Liver (tissue), 9 donors: ENCODE results near the gene NHERF2. TPM values are rescaled to one million over a fixed set of nuclear protein-coding genes. Genes with fewer than 3 reads are reported as not detected.

Source experiments
- DNase-seq: peaks from one replicate; pipeline ENCODE4 v3.0.0-alpha.2; 2017; ENCODE audit warnings: low spot score
- H3K27ac ChIP-seq, 2 donors: one replicate each; pipeline ENCODE4 v1.7.0; 2013; ENCODE audit warnings: inconsistent platforms in 2 of 2, low read length in 2 of 2, control low read depth in 1 of 2, low read depth in 1 of 2, mild to moderate bottlenecking in 1 of 2
- H3K27me3 ChIP-seq, 4 donors: one replicate each; pipeline versions ENCODE4 v1.6.1 to v1.7.0; 2013; ENCODE audit warnings: low read length in 3 of 4, inconsistent platforms in 1 of 4, mild to moderate bottlenecking in 1 of 4, moderate library complexity in 1 of 4; ENCODE audit not compliant: control insufficient read depth in 4 of 4, insufficient read depth in 4 of 4
- H3K36me3 ChIP-seq, 4 donors: one replicate each; pipeline versions ENCODE4 v1.6.1 to v1.7.0; 2013; ENCODE audit warnings: low read length in 3 of 4, mild to moderate bottlenecking in 3 of 4, low read depth in 1 of 4, moderate library complexity in 1 of 4; ENCODE audit not compliant: control insufficient read depth in 4 of 4, insufficient read depth in 3 of 4
- H3K4me1 ChIP-seq, 4 donors: one replicate each; pipeline versions ENCODE4 v1.6.1 to v1.7.0; 2013; ENCODE audit warnings: low read length in 3 of 4, mild to moderate bottlenecking in 3 of 4, moderate library complexity in 1 of 4; ENCODE audit not compliant: control insufficient read depth in 4 of 4, insufficient read depth in 4 of 4
- H3K4me3 ChIP-seq, 3 donors: one replicate each; pipeline versions ENCODE4 v1.6.1 to v1.7.0; 2013; ENCODE audit warnings: low read length in 3 of 3, control low read depth in 1 of 3, low read depth in 1 of 3, mild to moderate bottlenecking in 1 of 3
- H3K9ac ChIP-seq, 2 donors: one replicate each; pipeline ENCODE4 v1.7.0; 2013; ENCODE audit warnings: low read length in 2 of 2, mild to moderate bottlenecking in 2 of 2, moderate library complexity in 2 of 2, control low read depth in 1 of 2, low read depth in 1 of 2
- H3K9me3 ChIP-seq, 4 donors: one replicate each; pipeline versions ENCODE4 v1.6.1 to v1.7.0; 2013; ENCODE audit warnings: low read length in 3 of 4; ENCODE audit not compliant: control insufficient read depth in 4 of 4
- CTCF ChIP-seq: fragments of 150-350 bp; IDR thresholded peaks from 2 replicates; pipeline ENCODE4 v1.5.1; 2017; ENCODE audit warnings: improper control_type of control experiment, low read depth, low read length; ENCODE audit not compliant: missing input control
- FOXA1 ChIP-seq: IDR thresholded peaks from 2 replicates; pipeline ENCODE4 v1.6.1; 2016; ENCODE audit warnings: antibody characterized with exemption
- FOXA2 ChIP-seq: IDR thresholded peaks from 2 replicates; pipeline ENCODE4 v1.6.1; 2016; ENCODE audit warnings: antibody characterized with exemption
- GABPA ChIP-seq, 2 donors: IDR thresholded peaks in 1 of 2; conservative IDR thresholded peaks in 1 of 2; 2 replicates each; pipeline ENCODE4 v1.6.1; 2016; ENCODE audit warnings: antibody characterized with exemption in 2 of 2, mild to moderate bottlenecking in 1 of 2, moderate library complexity in 1 of 2
- HNF4A ChIP-seq, 2 donors: conservative IDR thresholded peaks; 2 replicates each; pipeline ENCODE4 v1.6.1; 2016; ENCODE audit warnings: antibody characterized with exemption in 2 of 2, mild to moderate bottlenecking in 2 of 2
- HNF4G ChIP-seq: IDR thresholded peaks from 2 replicates; pipeline ENCODE4 v1.6.1; 2016; ENCODE audit warnings: antibody characterized with exemption
- JUND ChIP-seq, 2 donors: IDR thresholded peaks; 2 replicates each; pipeline ENCODE4 v1.6.1; 2016; ENCODE audit warnings: antibody characterized with exemption in 2 of 2
- RAD21 ChIP-seq, 2 donors: IDR thresholded peaks; 2 replicates each; pipeline ENCODE4 v1.6.1; 2016; ENCODE audit warnings: antibody characterized with exemption in 2 of 2, mild to moderate bottlenecking in 2 of 2
- REST ChIP-seq: IDR thresholded peaks from 2 replicates; pipeline ENCODE4 v1.6.1; 2016; ENCODE audit warnings: antibody characterized with exemption, mild to moderate bottlenecking
- RXRA ChIP-seq, 2 donors: IDR thresholded peaks; 2 replicates each; pipeline ENCODE4 v1.6.1; 2017 to 2018; ENCODE audit warnings: antibody characterized with exemption in 2 of 2, mild to moderate bottlenecking in 1 of 2
- SP1 ChIP-seq: IDR thresholded peaks from 2 replicates; pipeline ENCODE4 v1.6.1; 2018; ENCODE audit warnings: antibody characterized with exemption, mild to moderate bottlenecking
- TAF1 ChIP-seq: conservative IDR thresholded peaks from 2 replicates; pipeline ENCODE4 v1.6.1; 2016; ENCODE audit warnings: antibody characterized with exemption, mild to moderate bottlenecking
- YY1 ChIP-seq: IDR thresholded peaks from 2 replicates; pipeline ENCODE4 v1.6.1; 2016; ENCODE audit warnings: antibody characterized with exemption, mild to moderate bottlenecking
- ZBTB33 ChIP-seq: IDR thresholded peaks from 2 replicates; pipeline ENCODE4 v1.6.1; 2016; ENCODE audit warnings: antibody characterized with exemption
- WGBS: extraction: QIAGEN DNeasy Blood & Tissue Kit; methylation state at CpG from one replicate; pipeline ENCODE4 v1.1.7; 2013; 5-methylcytosine and 5-hydroxymethylcytosine counted together
- polyA plus RNA-seq, 2 donors: library from polyadenylated mRNA; stranded (reverse) in 1 of 2; unstranded in 1 of 2; fragments of 200-250 nt in 1 of 2; fragments of >200 nt in 1 of 2; fragmentation: Nextera tagmentation in 1 of 2; extraction: Ambion mirVana in 1 of 2; gene quantifications; one replicate each; pipeline versions ENCODE4 v1.2.1 to v1.2.3, GENCODE V29; 2013 to 2015
- total RNA-seq, 2 donors: library from RNA; depleted of rRNA; stranded (reverse); fragments of >200 nt; gene quantifications; one replicate each; pipeline ENCODE4 v1.2.3, GENCODE V29; 2014
- TF ChIP-seq, protein P1 (sequence below): IDR thresholded peaks from 2 replicates; pipeline ENCODE4 v1.6.1; 2016; ENCODE audit warnings: antibody characterized with exemption
- donor health status: healthy.
- donor health status: healthy.
- donor health status: healthy.
- donor health status: healthy.
- donor health status: healthy.

NHERF2 gene
- total and polyA plus RNA-seq, 4 donors = 36.6 to 205 (median 74.1) TPM

- peaks cover 0 to 7% (median 4%) of the 10 kb centered on the region in 4 donors for H3K4me1 ChIP-seq
- no peaks in the 10 kb centered on the region for H3K9me3 ChIP-seq
- WGBS = 95% methylated on average over 25 of the region's 25 CpGs
- H3K9ac ChIP-seq = no peak overlapping the region
- TF ChIP-seq TAF1 (no peak), FOXA1 (no peak), HNF4A (conservative IDR thresholded peaks at IDR 0.05) (no peak)
- no peak overlapping the region for H3K4me3 ChIP-seq
- no peak for DNase-seq
- H3K36me3 ChIP-seq = peaks cover 9 to 63% (median 22%) of the 10 kb centered on the region in 4 donors
- H3K27ac ChIP-seq = no peak overlapping the region
- H3K27me3 ChIP-seq = no peaks in the 10 kb centered on the region
These were observed 37.2 kb downstream of the NHERF2 start for GRCh38 chr16:2063861-2064260.

DNA sequence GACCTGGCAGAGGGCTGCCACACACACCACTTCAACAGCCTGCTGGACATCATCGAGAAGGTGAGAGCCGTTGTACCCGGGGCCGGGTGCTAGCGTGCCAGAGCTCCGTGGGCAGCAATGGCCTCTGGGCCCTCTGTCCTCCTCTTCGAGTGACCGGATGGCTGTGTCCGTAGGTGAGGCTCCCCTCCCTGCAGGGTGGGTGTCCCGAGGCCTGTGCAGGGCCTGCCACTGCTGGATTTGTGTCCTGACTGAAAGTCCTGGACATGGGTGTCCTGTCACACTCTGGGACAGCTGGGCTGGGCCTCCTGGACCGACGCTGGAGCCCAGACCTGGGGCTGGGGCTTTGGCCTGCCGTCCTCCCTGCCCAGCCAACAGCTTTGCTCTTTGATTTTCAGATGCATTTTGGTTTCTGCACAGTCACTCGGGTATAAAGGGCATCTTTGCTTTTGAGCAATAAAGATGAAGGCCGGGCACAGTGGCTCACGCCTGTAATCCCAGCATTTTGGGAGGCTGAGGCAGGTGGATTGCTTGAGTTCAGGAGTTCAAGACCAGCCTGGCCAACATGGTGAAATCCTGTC, 37.8 kb downstream of the NHERF2 start:
- DNase-seq = no peak
- H3K4me3 ChIP-seq = no peak overlapping the region
- H3K4me1 ChIP-seq = peaks cover 0 to 7% (median 4%) of the 10 kb centered on the region in 4 donors
- H3K9me3 ChIP-seq = no peaks in the 10 kb centered on the region
- H3K27me3 ChIP-seq = no peaks in the 10 kb centered on the region
- no peak for TF ChIP-seq HNF4G
- TF ChIP-seq SP1 = no peak
- peak; percentile 54 to 73 for TF ChIP-seq HNF4A (conservative IDR thresholded peaks at IDR 0.05)
- TF ChIP-seq GABPA (IDR thresholded peaks at IDR 0.05 in 1 of 2, conservative IDR thresholded peaks at IDR 0.05 in 1 of 2) = no peak
- TF ChIP-seq CTCF = no peak
- peak in 1 of 2 donors; percentile 58 for TF ChIP-seq RXRA (IDR thresholded peaks at IDR 0.05)
- TF ChIP-seq REST = no peak
- TF ChIP-seq FOXA1 = no peak
- no peak for TF ChIP-seq FOXA2
- TF ChIP-seq RAD21 (IDR thresholded peaks at IDR 0.05) = peak in 1 of 2 donors; percentile 7
- TF ChIP-seq ZBTB33 = no peak
- no peak for TF ChIP-seq JUND (IDR thresholded peaks at IDR 0.05)
- no peak for TF ChIP-seq YY1
- TF ChIP-seq, protein P1, sequence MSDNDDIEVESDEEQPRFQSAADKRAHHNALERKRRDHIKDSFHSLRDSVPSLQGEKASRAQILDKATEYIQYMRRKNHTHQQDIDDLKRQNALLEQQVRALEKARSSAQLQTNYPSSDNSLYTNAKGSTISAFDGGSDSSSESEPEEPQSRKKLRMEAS = no peak
- peaks cover 10 to 65% (median 23%) of the 10 kb centered on the region in 4 donors for H3K36me3 ChIP-seq
- 72% methylated on average over 16 of the region's 16 CpGs for WGBS
- H3K9ac ChIP-seq = no peak overlapping the region
- H3K27ac ChIP-seq = no peak overlapping the region
